Measurements from ENCODE around the gene LTBP3. TPM values are rescaled to one million over a fixed set of nuclear protein-coding genes. Genes with fewer than 3 reads are reported as not detected.

LTBP3 gene
- total and polyA plus RNA-seq, 9 of the 15 experiments (the other 6 are each of a cell fraction or from before 2014, with no cell fraction given) = 0.06 to 20.5 (median 4.8) TPM

- TF ChIP-seq TAF1 (IDR thresholded peaks at IDR 0.05; ENCODE audit: control insufficient read depth, extremely low read depth, insufficient read depth, low read length, severe bottlenecking) = peak; percentile 72
Observed at GRCh38 chr11:65569973-65570918, 12.1 kb upstream of the LTBP3 start, which contains the start of gene ZNRD2 (continued).

GRCh38 chr11:65569164-65569972 lies 11.2 kb upstream of the LTBP3 start:
- peak overlapping the region; percentile 97 for H2AFZ ChIP-seq (ENCODE audit: low read depth, low read length)
- peaks cover 19% of the 10 kb centered on the region; the same call in 2 of the 3 replicates for H3K36me3 ChIP-seq (ENCODE audit: control insufficient read depth, insufficient read depth, low read length)
- no peaks in the 10 kb centered on the region for H3K27me3 ChIP-seq (ENCODE audit: control insufficient read depth in 2 of 2, insufficient read depth in 2 of 2, low read length in 2 of 2)
- TSS peak; percentile 64 for BruUV-seq (replicated peaks)
- ChIA-PET POLR2A (interaction anchor here (0.8 to 4.7 kb wide), 8 partner anchors 9 to 146 kb away, joined by 3 to 35 read pairs (median 16); partner anchors contain the start of genes MALAT1 and NEAT1), CTCF (ENCODE audit: low intra/inter-chr PET ratio) (interaction anchor here (6.5 kb wide), 1 partner anchor 29 kb away, joined by 63 read pairs; no protein-coding TSS in a partner anchor)
- peak; percentile 20 for ATAC-seq
- peak overlapping the region; percentile 65 for H3K4me3 ChIP-seq
- 6% methylated on average over 28 of the region's 28 CpGs for WGBS (ENCODE audit: insufficient coverage, low coverage, missing lambda C conversion rate)
- no peaks in the 10 kb centered on the region for H3K9me1 ChIP-seq (ENCODE audit: control insufficient read depth, insufficient read depth, low read length)
- H4K20me1 ChIP-seq (replicated peaks; ENCODE audit: control insufficient read depth, insufficient read depth, low read length) = peaks cover 6% of the 10 kb centered on the region
- peak overlapping the region; percentile 99 for H3K4me2 ChIP-seq (ENCODE audit: insufficient read depth, low read length)
- intact Hi-C loops (cut with micrococcal nuclease) (no loop called here), in situ Hi-C loops (cut with MboI) (no loop called here)
- H3K9me3 ChIP-seq (replicated peaks; ENCODE audit: control insufficient read depth, insufficient read depth, low read depth, low read length) = no peaks in the 10 kb centered on the region
- peak overlapping the region; percentile 82 to 98 for H3K9ac ChIP-seq (ENCODE audit: insufficient read depth in 1 of 2, low read depth in 2 of 2, low read length in 2 of 2)
- peak; percentile 19 for FAIRE-seq
- DNase-seq (ENCODE audit: extremely low read depth in 1 of 4, low spot score in 3 of 4) = peak in 1 of 4 experiments; percentile 8
- H3K27ac ChIP-seq (ENCODE audit: extremely low read depth, low read depth, low read length) = peak overlapping the region; percentile 68
- peaks cover 54% of the 10 kb centered on the region for H3K79me2 ChIP-seq (ENCODE audit: control insufficient read depth, insufficient read depth, low read length)
- peaks cover 32 to 54% of the 10 kb centered on the region in 2 experiments for H3K4me1 ChIP-seq (replicated peaks in 1 of 2; ENCODE audit: control insufficient read depth in 2 of 2, insufficient read depth in 2 of 2, low read length in 2 of 2)
- TF ChIP-seq ARID4B (CRISPR knock-in tag; IDR thresholded peaks at IDR 0.05) = no peak
- no peak for TF ChIP-seq PREB (CRISPR knock-in tag; IDR thresholded peaks at IDR 0.05)
- 0 out of 2 replicates have a peak, but pooled peaks have one; percentile 1 for TF ChIP-seq PML (IDR thresholded peaks at IDR 0.05; ENCODE audit: low read length)
- 0 out of 2 replicates have a peak, but pooled peaks have one; percentile 52 for TF ChIP-seq E2F1 (CRISPR knock-in tag; IDR thresholded peaks at IDR 0.05)
- TF ChIP-seq ZFP36 (IDR thresholded peaks at IDR 0.05; ENCODE audit: low read depth, low read length, partially characterized antibody) = no peak
